Caco-2 (cell line): ENCODE results near the gene MGMT. TPM values are rescaled to one million over a fixed set of nuclear protein-coding genes. Genes with fewer than 3 reads are reported as not detected.

ENCODE experiments used
- BruUV-seq: library from RNA; stranded (reverse); fragments of 400-500 nt; replicated peaks from 2 replicates; lab custom pipeline; 2021; lab: Mats Ljungman, UMichigan
- CTCF ChIA-PET: fragments of 300-600 bp; sonication (Branson Sonifier 250); formaldehyde crosslinking; loops from one replicate; lab custom pipeline; 2022; ENCODE audit warnings: antibody characterized with exemption; lab: Charles Lee
- POLR2A ChIA-PET: fragments of 300-600 bp; sonication (Branson Sonifier 250); formaldehyde crosslinking; loops from one replicate; lab custom pipeline; 2022; ENCODE audit warnings: antibody characterized with exemption; lab: Charles Lee
- DNase-seq, 2 experiments: peaks; one replicate each; pipeline versions ENCODE4 v3.0.0 to v3.0.0-alpha.2; 2020 to 2022
- H3K27me3 ChIP-seq: replicated peaks from 2 replicates; pipeline ENCODE4 v1.6.0; 2011; ENCODE audit warnings: low read length; ENCODE audit not compliant: control insufficient read depth, insufficient read depth
- H3K36me3 ChIP-seq: 2 replicates; pipeline ENCODE4 v1.5.1; 2011; ENCODE audit warnings: low read length; ENCODE audit not compliant: control insufficient read depth, insufficient read depth
- H3K4me1 ChIP-seq: fragments of 250-450 bp; sonication (Bioruptor Pico); 2 replicates; pipeline ENCODE4 v1.5.1; 2020; ENCODE audit warnings: mild to moderate bottlenecking
- H3K4me3 ChIP-seq: 2 replicates; pipeline ENCODE4 v1.5.1; 2011; ENCODE audit warnings: low read depth, mild to moderate bottlenecking, control low read depth, low read length
- H3K9me3 ChIP-seq: fragments of 250-450 bp; sonication (Bioruptor Pico); 2 replicates; pipeline ENCODE4 v1.5.1; 2020; ENCODE audit warnings: mild to moderate bottlenecking, moderate library complexity
- H3K27ac Mint-ChIP-seq: one replicate; pipeline ENCODE4 v1.8.0; 2022; ENCODE audit warnings: mixed read lengths; ENCODE audit not compliant: unreplicated experiment
- H3K27me3 Mint-ChIP-seq: one replicate; pipeline ENCODE4 v1.8.0; 2022; ENCODE audit warnings: mixed read lengths; ENCODE audit not compliant: insufficient read depth, unreplicated experiment
- H3K36me3 Mint-ChIP-seq: one replicate; pipeline ENCODE4 v1.8.0; 2022; ENCODE audit warnings: mild to moderate bottlenecking, mixed read lengths; ENCODE audit not compliant: insufficient read depth, unreplicated experiment
- H3K4me1 Mint-ChIP-seq: one replicate; pipeline ENCODE4 v1.8.0; 2022; ENCODE audit warnings: low read depth, mixed read lengths; ENCODE audit not compliant: unreplicated experiment
- H3K4me3 Mint-ChIP-seq: one replicate; pipeline ENCODE4 v1.8.0; 2022; ENCODE audit warnings: mild to moderate bottlenecking, moderate library complexity, mixed read lengths; ENCODE audit not compliant: unreplicated experiment
- H3K9me3 Mint-ChIP-seq: one replicate; pipeline ENCODE4 v1.8.0; 2022; ENCODE audit warnings: mixed read lengths; ENCODE audit not compliant: unreplicated experiment
- CTCF ChIP-seq, 2 experiments: fragments of 200-600 bp in 1 of 2; IDR thresholded peaks; 1 replicate in 1 of 2; 2 replicates in 1 of 2; pipeline versions ENCODE4 v1.5.1 to v1.8.0; 2011 to 2022; ENCODE audit warnings: antibody characterized with exemption in 1 of 2, control low read depth in 1 of 2, inconsistent platforms in 1 of 2, low read depth in 1 of 2, low read length in 1 of 2, mild to moderate bottlenecking in 1 of 2, moderate library complexity in 1 of 2; ENCODE audit not compliant: insufficient read depth in 1 of 2, severe bottlenecking in 1 of 2, unreplicated experiment in 1 of 2
- intact Hi-C: fragments of 100-400 bp; cut with micrococcal nuclease; formaldehyde crosslinking; loops from one replicate; pipeline ENCODE4 v1.10.0; 2022; ENCODE audit not compliant: unreplicated experiment
- total RNA-seq: library from RNA; stranded (reverse); gene quantifications from 2 replicates; pipeline ENCODE4 v1.2.3, GENCODE V29; 2022

The MGMT gene
- total RNA-seq, 1 experiment from 2014 or later = 57.0 TPM

- H3K27me3 Mint-ChIP-seq = no peaks in the 10 kb centered on the region
- peaks cover 19% of the 10 kb centered on the region for H3K4me1 Mint-ChIP-seq
- H3K27ac Mint-ChIP-seq = no peak overlapping the region
- ChIA-PET CTCF (no interaction called here), POLR2A (no interaction called here)
- H3K4me3 ChIP-seq = no peak overlapping the region
- BruUV-seq = no TSS peak
- no peaks in the 10 kb centered on the region for H3K4me1 ChIP-seq
- H3K36me3 Mint-ChIP-seq = peaks cover 21% of the 10 kb centered on the region
- DNase-seq = no peak
- no peak overlapping the region for H3K4me3 Mint-ChIP-seq
- TF ChIP-seq CTCF (IDR thresholded peaks at IDR 0.05; ENCODE audit: insufficient read depth in 1 of 2, low read depth in 1 of 2, low read length in 1 of 2, severe bottlenecking in 1 of 2, unreplicated experiment in 1 of 2) = no peak
- no peaks in the 10 kb centered on the region for H3K9me3 ChIP-seq
- intact Hi-C loops = no loop called here
- H3K27me3 ChIP-seq = no peaks in the 10 kb centered on the region
- no peaks in the 10 kb centered on the region for H3K36me3 ChIP-seq
- H3K9me3 Mint-ChIP-seq = peaks cover 17% of the 10 kb centered on the region
Measured at GRCh38 chr10:129659508-129660268, 192.6 kb downstream of the MGMT start.

- Mint-ChIP-seq H3K9me3 (peaks cover 20% of the 10 kb centered on the region), H3K4me1 (peaks cover 19% of the 10 kb centered on the region), H3K27ac (no peak overlapping the region), H3K36me3 (peaks cover 17% of the 10 kb centered on the region), H3K4me3 (no peak overlapping the region), H3K27me3 (no peaks in the 10 kb centered on the region)
- POLR2A ChIA-PET = no interaction called here
- DNase-seq = no peak
- Histone ChIP-seq H3K4me1 (no peaks in the 10 kb centered on the region), H3K9me3 (no peaks in the 10 kb centered on the region), H3K27me3 (no peaks in the 10 kb centered on the region), H3K4me3 (no peak overlapping the region), H3K36me3 (no peaks in the 10 kb centered on the region)
- TF ChIP-seq CTCF (IDR thresholded peaks at IDR 0.05; ENCODE audit: insufficient read depth in 1 of 2, low read depth in 1 of 2, low read length in 1 of 2, severe bottlenecking in 1 of 2, unreplicated experiment in 1 of 2) = no peak
- BruUV-seq = no TSS peak
- intact Hi-C loops = no loop called here
- CTCF ChIA-PET = no interaction called here
Measured at GRCh38 chr10:129660569-129660968, 193.5 kb downstream of the MGMT start.

- Histone ChIP-seq H3K4me1 (no peaks in the 10 kb centered on the region), H3K27me3 (no peaks in the 10 kb centered on the region), H3K4me3 (no peak overlapping the region), H3K9me3 (no peaks in the 10 kb centered on the region), H3K36me3 (no peaks in the 10 kb centered on the region)
- intact Hi-C loops = no loop called here
- peaks cover 19% of the 10 kb centered on the region for H3K4me1 Mint-ChIP-seq
- peaks cover 17% of the 10 kb centered on the region for H3K36me3 Mint-ChIP-seq
- POLR2A ChIA-PET = no interaction called here
- TF ChIP-seq CTCF (IDR thresholded peaks at IDR 0.05; ENCODE audit: insufficient read depth in 1 of 2, low read depth in 1 of 2, low read length in 1 of 2, severe bottlenecking in 1 of 2, unreplicated experiment in 1 of 2) = no peak
- BruUV-seq = no TSS peak
- H3K9me3 Mint-ChIP-seq = peaks cover 20% of the 10 kb centered on the region
- no peak for DNase-seq
- CTCF ChIA-PET = no interaction called here
- H3K4me3 Mint-ChIP-seq = no peak overlapping the region
- no peak overlapping the region for H3K27ac Mint-ChIP-seq
- H3K27me3 Mint-ChIP-seq = no peaks in the 10 kb centered on the region
Measured at GRCh38 chr10:129662426-129662825, 195.4 kb downstream of the MGMT start.
